Stimulated activated CD8-positive, alpha-beta memory T cell treated with anti-CD3 and anti-CD28 coated beads, Interleukin-4, amount 100 ng/mL, for 1 hour (primary cell): Measurements from ENCODE around the gene MYO1D.

Experiments
- DNase-seq, 2 donors: peaks; one replicate each; pipeline ENCODE4 v3.0.0-alpha.2; 2020; ENCODE audit warnings: low read depth in 2 of 2, low spot score in 1 of 2

MYO1D gene

GRCh38 chr17:32784113-32784512 lies 92.8 kb downstream of the MYO1D start:
- no peak for DNase-seq

DNA sequence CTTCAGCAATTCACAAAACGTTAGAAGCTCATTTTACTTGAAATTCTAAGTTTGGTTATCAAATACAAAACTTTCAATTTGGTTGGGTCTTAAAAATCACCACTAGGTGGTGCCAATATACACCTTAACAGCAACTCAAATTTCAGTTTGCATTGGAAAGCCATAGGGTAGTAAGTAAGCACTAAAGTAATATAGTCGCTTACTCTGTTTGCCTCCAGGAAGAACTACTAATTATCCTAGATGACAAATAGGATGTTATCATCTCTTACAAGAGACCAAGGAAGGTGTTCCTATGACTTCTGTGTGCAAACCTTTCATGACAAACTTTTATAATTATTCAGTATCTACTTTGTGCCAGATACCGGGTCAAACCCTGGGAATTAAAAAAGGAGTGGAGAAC lies 93.3 kb downstream of the MYO1D start:
- DNase-seq = no peak

GRCh38 chr17:32780721-32781120 lies 96.2 kb downstream of the MYO1D start:
- DNase-seq = no peak

DNA sequence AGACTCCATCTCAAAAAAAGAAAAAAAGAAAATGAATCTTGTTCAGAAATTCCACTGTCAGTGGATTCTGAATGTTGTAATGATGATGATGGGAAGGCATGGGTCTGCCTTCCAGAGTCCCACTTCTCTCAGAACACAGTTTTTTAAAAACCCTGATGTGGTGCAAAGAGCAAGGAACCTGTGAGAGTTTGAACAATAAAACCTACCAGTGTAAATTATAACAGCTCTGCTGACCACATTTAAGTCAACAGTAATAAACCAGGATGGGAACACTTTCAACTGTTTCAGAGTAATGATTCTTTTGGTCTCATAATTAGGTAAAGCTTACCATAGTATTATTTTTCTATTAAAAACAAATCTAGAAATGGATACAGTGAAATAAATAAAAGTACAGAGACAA lies 99.0 kb downstream of the MYO1D start:
- DNase-seq = no peak

DNA sequence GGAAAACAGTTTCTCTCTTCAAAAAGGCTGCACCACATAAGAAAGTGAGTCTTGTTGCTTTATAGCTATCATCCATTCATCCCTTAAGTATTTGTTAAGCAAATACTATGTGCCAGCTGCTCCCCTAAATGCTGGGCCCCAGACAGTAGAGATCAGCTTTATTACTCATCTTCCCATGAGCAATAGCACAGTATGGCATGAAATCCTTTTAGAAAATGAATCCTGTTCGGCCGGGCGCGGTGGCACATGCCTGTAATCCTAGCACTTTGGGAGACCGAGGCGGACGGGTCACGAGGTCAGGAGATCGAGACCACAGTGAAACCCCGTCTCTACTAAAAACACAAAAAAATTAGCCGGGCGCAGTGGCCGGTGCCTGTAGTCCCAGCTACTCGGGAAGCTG lies 99.5 kb downstream of the MYO1D start:
- DNase-seq = no peak

DNA sequence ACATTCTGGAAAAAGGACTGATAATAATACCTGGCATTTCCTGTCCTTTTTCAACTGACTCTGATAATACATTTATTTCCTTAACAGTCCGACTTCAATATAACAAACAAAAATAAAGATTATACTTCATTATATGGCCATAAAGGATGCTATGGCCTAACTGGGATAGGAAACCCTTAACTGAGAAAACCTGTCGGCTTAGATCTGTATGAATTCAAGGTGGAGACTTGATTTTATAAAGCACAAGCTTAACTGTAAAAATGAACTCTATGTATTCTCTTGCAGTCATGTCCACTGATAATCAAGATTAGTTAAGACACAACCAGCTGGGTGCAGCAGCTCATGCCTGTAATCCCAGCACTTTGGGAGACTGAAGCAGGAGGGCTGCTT lies 102.2 kb downstream of the MYO1D start:
- no peak for DNase-seq

- DNase-seq = no peak
Measured at GRCh38 chr17:32773856-32774694, 102.8 kb downstream of the MYO1D start.

- no peak for DNase-seq
Measured at GRCh38 chr17:32772453-32773025, 104.4 kb downstream of the MYO1D start.

GRCh38 chr17:32771396-32771795 lies 105.5 kb downstream of the MYO1D start:
- no peak for DNase-seq

DNA sequence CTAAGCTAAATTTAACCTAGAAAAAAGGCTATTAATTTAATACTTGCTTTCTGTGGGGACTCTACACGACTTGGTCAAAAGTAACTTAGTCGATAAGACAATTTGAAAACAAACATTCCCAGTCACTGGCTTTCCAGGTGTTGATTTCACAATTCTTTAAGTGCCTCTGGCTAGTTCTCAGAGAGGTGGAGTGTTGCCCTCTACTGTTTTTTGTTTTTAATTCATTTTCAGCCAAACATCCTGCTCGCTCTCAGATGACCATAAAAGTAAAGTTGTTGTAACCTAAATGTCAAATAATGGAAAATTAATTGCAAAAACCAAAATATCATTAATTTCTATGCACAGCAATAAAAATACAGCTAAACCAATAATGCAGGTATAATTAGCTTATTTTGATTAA lies 107.1 kb downstream of the MYO1D start:
- DNase-seq = no peak

DNA sequence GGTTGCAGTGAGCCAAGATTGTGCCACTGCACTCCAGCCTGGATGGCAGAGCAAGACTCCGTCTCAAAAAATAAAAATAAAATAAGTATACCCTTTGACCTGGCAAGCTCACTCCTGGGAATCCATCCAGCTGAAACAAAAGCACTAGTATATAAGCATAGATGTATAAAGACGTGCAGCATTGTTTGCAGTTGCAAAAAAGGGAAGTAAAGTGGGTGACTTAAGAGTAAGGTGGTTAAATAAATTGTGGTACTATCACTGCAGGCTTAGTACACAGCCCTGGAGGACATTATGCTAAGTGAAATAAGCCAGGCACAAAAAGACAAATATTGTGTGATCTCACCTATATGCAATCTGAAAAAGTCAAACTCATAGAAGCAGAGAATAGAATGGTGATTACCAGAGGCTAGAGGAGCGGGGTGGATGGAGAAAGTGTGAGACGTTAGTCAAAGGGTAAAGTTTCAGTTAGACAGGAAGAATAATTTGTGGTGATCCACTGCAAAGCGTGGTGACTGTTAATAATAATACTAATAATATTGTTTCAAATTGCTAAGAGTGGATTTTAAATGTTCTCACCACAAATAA lies 113.0 kb downstream of the MYO1D start:
- no peak for DNase-seq

DNA sequence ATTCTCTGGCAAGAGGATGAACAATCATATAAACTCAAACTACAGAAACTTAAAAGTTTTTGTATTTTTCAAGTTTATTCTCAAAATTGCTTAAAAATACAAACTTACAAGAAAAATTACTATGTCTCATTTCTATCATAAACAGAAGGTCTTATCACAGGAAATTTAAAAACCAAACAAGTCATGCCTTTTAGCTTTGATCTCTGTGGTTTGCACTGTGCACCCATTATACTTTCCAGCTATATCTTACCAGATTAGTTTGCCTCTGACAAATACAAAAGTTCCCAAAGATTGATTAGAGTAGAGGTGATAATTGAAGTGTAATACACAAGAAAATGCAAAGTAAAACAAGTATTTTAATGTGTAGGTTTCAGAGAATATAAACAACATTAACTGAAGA lies 117.4 kb downstream of the MYO1D start:
- no peak for DNase-seq

GRCh38 chr17:32757963-32758362 lies 119.0 kb downstream of the MYO1D start:
- no peak for DNase-seq

GRCh38 chr17:32756696-32757095 lies 120.2 kb downstream of the MYO1D start:
- no peak for DNase-seq

DNA sequence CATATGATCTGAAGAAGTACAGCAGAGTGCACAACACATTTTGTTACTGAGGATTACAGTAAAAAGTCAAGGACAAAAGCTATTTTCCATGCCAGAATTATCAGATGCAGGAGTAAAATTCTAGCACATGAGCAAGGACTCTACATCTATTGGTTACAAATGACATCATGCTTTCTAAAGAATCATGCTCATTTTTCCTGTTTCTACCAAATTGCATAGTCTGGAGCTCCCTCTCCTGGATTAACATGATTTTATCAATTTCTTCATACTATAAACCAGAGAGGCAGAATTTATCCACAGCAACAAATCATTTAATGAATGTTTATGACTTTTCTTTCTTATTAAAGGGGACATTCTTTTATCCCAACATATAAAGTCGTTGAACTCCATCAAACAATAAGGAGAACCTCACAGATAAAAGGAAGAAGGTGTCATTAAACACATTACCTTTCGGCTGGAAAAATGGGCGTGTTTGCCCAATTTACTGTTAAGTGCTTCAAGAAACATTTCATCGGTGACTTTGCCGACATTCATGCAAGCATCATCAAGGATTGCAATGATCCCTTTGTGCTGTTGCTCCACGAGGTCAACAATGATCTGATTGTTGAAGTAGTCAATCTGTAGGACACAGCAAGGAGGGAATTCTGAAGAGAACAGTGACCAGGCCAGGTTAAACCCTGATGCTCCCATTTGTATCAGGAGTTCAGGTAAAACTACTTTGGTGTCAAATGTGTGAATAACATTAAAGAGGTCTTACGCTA lies 121.7 kb downstream of the MYO1D start:
- no peak for DNase-seq

- no peak for DNase-seq
Measured at GRCh38 chr17:32752934-32753333, 124.0 kb downstream of the MYO1D start.

GRCh38 chr17:32747856-32748255 lies 129.1 kb downstream of the MYO1D start:
- no peak for DNase-seq

DNA sequence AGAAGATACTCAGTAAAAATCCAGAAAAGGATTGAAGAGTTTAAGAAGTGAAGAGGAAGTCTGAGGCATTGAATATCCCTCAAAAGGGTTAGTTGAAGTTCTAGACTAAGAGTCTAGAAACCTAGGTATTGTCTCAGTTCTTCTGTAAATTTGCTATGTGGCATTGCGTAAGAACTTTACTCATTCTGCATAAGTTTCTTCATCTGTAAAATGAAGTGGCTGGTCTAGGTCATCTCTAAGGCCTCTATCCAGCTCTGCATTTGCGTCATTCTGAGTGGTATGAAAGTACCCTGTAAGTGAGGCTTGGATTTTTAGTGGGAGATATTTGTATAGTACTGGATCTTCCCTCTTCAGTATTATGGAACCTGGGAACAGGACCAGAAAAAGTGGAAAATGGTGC lies 130.2 kb downstream of the MYO1D start:
- no peak for DNase-seq

DNA sequence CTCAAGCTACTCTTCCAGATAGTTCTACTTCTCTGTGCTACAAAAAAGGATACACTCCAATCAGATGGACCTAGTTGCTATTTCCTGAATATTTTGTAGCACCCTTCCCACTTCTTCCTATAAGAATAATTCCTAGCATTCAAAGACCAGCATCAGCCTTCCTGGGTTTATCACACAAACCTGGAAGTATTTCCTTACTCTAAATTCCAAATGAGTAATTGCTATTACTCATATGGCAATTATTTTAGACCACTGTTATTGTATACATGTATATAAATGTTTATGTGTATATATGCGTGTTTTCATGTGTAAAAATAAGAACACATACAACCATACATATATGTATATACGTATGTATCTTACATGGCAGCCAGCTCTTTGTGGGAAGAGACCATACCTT lies 130.6 kb downstream of the MYO1D start:
- no peak for DNase-seq

- no peak for DNase-seq
Measured at GRCh38 chr17:32742681-32743538, 134.0 kb downstream of the MYO1D start.

DNA sequence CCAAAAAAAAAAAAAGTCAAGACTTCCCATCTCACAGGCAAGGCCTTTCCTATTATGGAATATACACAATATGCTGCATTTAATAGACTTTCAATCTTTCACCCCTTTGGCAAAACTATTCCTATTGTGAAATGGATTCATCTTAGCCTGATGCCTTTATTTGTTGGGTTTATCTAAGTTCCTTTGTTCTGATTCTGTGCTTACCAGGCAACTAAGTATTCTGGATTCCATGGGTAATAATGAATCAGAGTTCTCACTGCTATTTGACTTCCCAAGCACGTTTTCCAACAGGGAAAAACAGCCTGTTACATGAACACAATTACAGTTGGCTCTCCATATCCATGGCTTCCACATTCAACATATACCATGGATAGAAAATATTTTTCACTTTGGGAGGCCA lies 135.5 kb downstream of the MYO1D start:
- DNase-seq = no peak
